Nephron progenitor cell (in vitro differentiated cells): ENCODE results near the gene KCNQ1OT1.

Experiments used
- DNase-seq: peaks from one replicate; pipeline ENCODE4 v3.0.0; 2021
- H3K27ac Mint-ChIP-seq: 2 replicates; pipeline ENCODE4 v1.8.0; 2021; ENCODE audit warnings: mild to moderate bottlenecking, moderate library complexity, mixed read lengths
- H3K27me3 Mint-ChIP-seq: 2 replicates; pipeline ENCODE4 v1.8.0; 2021; ENCODE audit warnings: mild to moderate bottlenecking, low read depth, mixed read lengths; ENCODE audit not compliant: poor library complexity
- H3K36me3 Mint-ChIP-seq: 2 replicates; pipeline ENCODE4 v1.8.0; 2021; ENCODE audit warnings: low read depth, mixed read lengths
- H3K4me1 Mint-ChIP-seq: 2 replicates; pipeline ENCODE4 v1.8.0; 2021; ENCODE audit warnings: mixed read lengths
- H3K4me3 Mint-ChIP-seq: 2 replicates; pipeline ENCODE4 v1.8.0; 2021; ENCODE audit warnings: mild to moderate bottlenecking, moderate library complexity, mixed read lengths
- H3K9me3 Mint-ChIP-seq: 2 replicates; pipeline ENCODE4 v1.8.0; 2021; ENCODE audit warnings: mild to moderate bottlenecking, moderate library complexity, mixed read lengths
- TF ChIP-seq, protein P1 (sequence below): fragments of 200-600 bp; sonication (generic); IDR thresholded peaks from 2 replicates; pipeline ENCODE4 v1.5.0; 2021; ENCODE audit warnings: antibody characterized with exemption

The KCNQ1OT1 gene

DNA sequence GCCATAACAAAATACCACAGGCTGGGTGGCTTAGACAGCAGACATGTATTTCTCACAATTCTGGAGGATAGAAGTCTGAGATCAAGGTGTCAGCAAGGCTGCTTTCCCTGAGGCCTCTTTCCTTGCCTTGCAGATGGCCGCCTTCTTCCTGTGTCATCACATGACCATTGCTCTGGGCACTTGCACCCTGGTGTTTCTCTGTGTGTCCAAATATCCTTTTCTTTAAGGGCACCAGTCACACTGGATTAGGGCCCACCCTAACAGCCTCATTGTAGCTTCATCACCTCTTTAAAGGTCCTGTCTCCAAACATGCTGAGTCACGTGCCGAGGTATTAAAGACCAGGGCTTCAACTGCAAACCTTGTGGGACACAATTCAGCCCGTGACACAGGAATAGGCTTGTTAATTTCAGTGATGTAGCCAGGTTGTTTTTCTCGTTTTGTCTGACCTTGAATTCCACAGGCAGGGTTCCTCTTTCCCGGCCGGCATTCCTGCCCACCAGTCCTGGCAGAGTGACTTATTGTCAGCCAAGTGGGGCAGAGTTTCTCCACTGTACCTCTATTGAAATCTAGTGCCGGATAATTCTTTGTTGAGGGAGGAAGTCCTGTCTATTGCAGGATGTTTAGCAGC, 100.1 kb downstream of the KCNQ1OT1 start:
- no peak for DNase-seq
- H3K9me3 Mint-ChIP-seq, result peaks cover 93% of the 10 kb centered on the region
- TF ChIP-seq, protein P1, sequence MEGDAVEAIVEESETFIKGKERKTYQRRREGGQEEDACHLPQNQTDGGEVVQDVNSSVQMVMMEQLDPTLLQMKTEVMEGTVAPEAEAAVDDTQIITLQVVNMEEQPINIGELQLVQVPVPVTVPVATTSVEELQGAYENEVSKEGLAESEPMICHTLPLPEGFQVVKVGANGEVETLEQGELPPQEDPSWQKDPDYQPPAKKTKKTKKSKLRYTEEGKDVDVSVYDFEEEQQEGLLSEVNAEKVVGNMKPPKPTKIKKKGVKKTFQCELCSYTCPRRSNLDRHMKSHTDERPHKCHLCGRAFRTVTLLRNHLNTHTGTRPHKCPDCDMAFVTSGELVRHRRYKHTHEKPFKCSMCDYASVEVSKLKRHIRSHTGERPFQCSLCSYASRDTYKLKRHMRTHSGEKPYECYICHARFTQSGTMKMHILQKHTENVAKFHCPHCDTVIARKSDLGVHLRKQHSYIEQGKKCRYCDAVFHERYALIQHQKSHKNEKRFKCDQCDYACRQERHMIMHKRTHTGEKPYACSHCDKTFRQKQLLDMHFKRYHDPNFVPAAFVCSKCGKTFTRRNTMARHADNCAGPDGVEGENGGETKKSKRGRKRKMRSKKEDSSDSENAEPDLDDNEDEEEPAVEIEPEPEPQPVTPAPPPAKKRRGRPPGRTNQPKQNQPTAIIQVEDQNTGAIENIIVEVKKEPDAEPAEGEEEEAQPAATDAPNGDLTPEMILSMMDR, result no peak
- peaks cover 55% of the 10 kb centered on the region for H3K36me3 Mint-ChIP-seq
- H3K27me3 Mint-ChIP-seq, result peaks cover 33% of the 10 kb centered on the region
- no peaks in the 10 kb centered on the region for H3K4me1 Mint-ChIP-seq
- H3K4me3 Mint-ChIP-seq, result no peak overlapping the region
- no peak overlapping the region for H3K27ac Mint-ChIP-seq

DNA sequence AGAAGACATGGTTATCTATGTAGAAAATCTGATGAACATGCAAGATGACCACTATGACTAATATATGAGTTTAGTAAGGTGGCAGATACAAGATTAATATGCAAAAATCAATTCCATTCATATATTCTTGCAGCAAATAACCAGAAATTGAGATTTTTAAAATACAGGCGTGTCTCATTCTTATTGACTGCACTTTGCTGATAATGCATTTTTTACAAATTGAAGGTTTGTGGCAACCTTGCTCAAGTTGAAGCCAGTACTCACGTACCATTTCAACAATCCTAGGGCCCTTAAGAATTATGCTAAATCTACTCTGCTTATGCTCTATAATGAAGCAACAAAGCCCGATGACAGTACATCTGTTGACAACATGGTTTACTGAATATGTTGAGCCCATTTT, 104.6 kb downstream of the KCNQ1OT1 start:
- TF ChIP-seq, protein P1, result no peak
- Mint-ChIP-seq H3K27ac (no peak overlapping the region), H3K4me3 (no peak overlapping the region), H3K4me1 (peaks cover 7% of the 10 kb centered on the region), H3K36me3 (peaks cover 45% of the 10 kb centered on the region), H3K27me3 (peaks cover 34% of the 10 kb centered on the region), H3K9me3 (peaks cover 73% of the 10 kb centered on the region)
- DNase-seq, result no peak

DNA sequence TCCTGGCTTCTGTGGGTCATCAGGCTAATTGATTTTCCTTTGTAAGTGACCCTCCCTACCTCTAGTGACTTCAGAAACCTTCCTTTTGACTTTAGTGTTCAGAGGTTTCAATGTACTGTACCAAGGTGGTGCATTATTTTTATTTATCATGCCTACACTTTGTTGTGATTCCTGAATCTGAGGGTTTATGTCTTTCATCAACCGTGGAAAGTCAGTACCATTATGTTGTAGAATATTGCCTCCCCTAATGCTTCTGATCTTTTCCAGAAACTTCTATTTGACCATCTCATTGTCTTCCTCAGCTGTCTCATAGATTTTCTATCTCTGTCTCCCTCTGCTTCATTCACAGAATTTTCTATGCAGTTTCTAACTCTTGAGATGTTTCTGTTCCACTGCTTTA, 105.5 kb downstream of the KCNQ1OT1 start:
- H3K27me3 Mint-ChIP-seq, result peaks cover 30% of the 10 kb centered on the region
- H3K4me1 Mint-ChIP-seq, result peaks cover 7% of the 10 kb centered on the region
- peaks cover 64% of the 10 kb centered on the region for H3K9me3 Mint-ChIP-seq
- TF ChIP-seq, protein P1, result no peak
- peaks cover 35% of the 10 kb centered on the region for H3K36me3 Mint-ChIP-seq
- DNase-seq, result no peak
- H3K27ac Mint-ChIP-seq, result no peak overlapping the region
- H3K4me3 Mint-ChIP-seq, result no peak overlapping the region

DNA sequence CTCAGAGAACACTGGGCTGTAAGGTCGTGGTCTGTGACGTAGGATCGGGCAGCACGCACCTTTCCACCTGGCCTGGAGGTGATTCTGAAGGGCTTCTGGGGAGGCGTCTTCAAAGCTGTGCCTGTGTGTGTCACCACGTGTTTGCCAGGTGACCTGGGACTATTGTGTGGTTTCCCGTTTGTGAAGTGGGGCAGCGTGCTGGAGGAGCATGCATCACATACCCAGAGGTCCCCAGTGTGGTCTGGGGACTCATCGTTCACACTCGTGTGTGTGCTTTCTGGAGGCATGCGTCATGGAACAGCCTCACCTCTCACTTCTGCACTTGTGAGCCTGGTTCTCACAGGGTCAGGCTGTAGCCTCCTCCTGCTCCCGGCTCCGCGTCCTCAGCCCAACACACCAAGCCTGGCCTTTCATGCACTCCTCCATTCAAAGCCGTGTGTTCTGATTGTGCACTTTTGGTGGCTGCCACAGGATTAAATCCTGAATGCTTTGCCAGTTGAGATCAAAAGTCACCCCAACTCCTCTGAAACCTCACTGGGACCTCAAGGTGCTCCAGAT, 106.3 kb downstream of the KCNQ1OT1 start:
- no peak for DNase-seq
- Mint-ChIP-seq H3K9me3 (peaks cover 56% of the 10 kb centered on the region), H3K27me3 (peaks cover 29% of the 10 kb centered on the region), H3K4me1 (peaks cover 7% of the 10 kb centered on the region), H3K27ac (no peak overlapping the region), H3K36me3 (peaks cover 28% of the 10 kb centered on the region), H3K4me3 (no peak overlapping the region)
- TF ChIP-seq, protein P1, result no peak

DNA sequence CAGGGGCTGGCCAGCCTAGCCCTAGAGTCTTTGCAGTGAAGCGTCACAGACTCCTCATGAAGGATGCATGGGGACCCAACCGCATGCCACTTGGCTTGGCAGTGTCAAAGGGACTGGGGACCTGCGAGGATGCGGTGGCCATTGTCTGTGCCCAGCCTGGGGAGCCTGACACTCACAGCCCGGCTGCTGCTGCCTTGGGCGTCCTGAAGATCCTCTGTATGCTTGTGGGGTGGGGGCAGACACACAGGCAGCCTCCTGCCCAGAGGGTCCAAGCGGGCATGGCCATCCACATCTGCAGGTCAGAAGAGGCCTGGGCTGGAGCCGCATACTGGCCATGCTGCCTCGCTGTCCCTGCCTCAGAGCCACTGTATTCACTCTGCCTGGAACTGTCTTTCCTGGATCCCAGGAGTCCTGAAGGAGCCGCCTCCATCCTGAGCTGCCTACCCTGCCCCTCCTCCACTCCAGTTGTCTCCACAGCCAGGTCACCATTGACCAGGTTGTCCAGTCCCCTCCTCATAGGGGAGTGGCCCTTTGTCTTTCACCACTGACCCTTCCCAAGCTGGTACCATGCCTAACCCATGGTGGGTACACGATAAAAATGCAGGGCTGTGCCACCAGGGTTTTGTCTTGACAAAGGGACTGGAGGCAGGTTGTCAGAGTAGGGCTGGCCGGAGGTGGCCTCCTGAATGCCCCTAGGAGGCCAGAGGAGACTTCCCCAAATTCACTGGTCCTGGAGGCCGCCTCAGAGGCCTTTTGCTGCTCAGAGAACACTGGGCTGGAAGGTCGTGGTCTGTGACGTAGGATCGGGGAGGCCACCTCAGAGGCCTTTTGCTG, 107.0 kb downstream of the KCNQ1OT1 start:
- peaks cover 12% of the 10 kb centered on the region for H3K4me1 Mint-ChIP-seq
- no peak overlapping the region for H3K4me3 Mint-ChIP-seq
- peaks cover 49% of the 10 kb centered on the region for H3K9me3 Mint-ChIP-seq
- no peak overlapping the region for H3K27ac Mint-ChIP-seq
- H3K27me3 Mint-ChIP-seq, result peaks cover 35% of the 10 kb centered on the region
- peaks cover 28% of the 10 kb centered on the region for H3K36me3 Mint-ChIP-seq
- DNase-seq, result no peak
- TF ChIP-seq, protein P1, result no peak
